MM.1S (cell line): ENCODE data around the gene LYRM9.
"Not testable (repeated sequence)": the region's sequence is repeated elsewhere in the genome, so short reads cannot be mapped to it uniquely, and the experiment has no call there.

Source experiments
- DNase-seq: peaks from one replicate; pipeline ENCODE4 v3.0.0-alpha.2; 2015
- H2AFZ ChIP-seq: fragments of 300-600 bp; sonication (generic); 2 replicates; pipeline ENCODE4 v1.6.0; 2016; ENCODE audit warnings: antibody characterized with exemption, low read length
- H3F3A ChIP-seq: fragments of 300-600 bp; sonication (generic); 2 replicates; pipeline ENCODE4 v1.6.1; 2016; ENCODE audit warnings: mild to moderate bottlenecking, antibody characterized with exemption, low read length, moderate library complexity, mixed read lengths; ENCODE audit not compliant: insufficient read depth
- H3K27ac ChIP-seq: fragments of 300-600 bp; sonication (generic); 2 replicates; pipeline ENCODE4 v1.5.1; 2016; ENCODE audit warnings: mild to moderate bottlenecking, low read length
- H3K27me3 ChIP-seq: fragments of 300-600 bp; sonication (generic); replicated peaks from 2 replicates; pipeline ENCODE4 v1.6.0; 2016; ENCODE audit warnings: low read length; ENCODE audit not compliant: insufficient read depth
- H3K36me3 ChIP-seq: fragments of 300-600 bp; sonication (generic); replicated peaks from 2 replicates; pipeline ENCODE4 v1.6.1; 2016; ENCODE audit warnings: mild to moderate bottlenecking, low read length, mixed read lengths; ENCODE audit not compliant: insufficient read depth
- H3K4me1 ChIP-seq: fragments of 300-600 bp; sonication (generic); 2 replicates; pipeline ENCODE4 v1.6.1; 2016; ENCODE audit warnings: low read length, mixed read lengths
- H3K4me2 ChIP-seq: fragments of 300-600 bp; sonication (generic); 2 replicates; pipeline ENCODE4 v1.6.0; 2016; ENCODE audit warnings: low read depth, low read length
- H3K4me3 ChIP-seq: fragments of 300-600 bp; sonication (generic); 2 replicates; pipeline ENCODE4 v1.5.1; 2016; ENCODE audit warnings: low read length, mixed read lengths
- H3K79me2 ChIP-seq: fragments of 300-600 bp; sonication (generic); 2 replicates; pipeline ENCODE4 v1.6.1; 2016; ENCODE audit warnings: mixed run types, low read length, mixed read lengths
- H3K9ac ChIP-seq: fragments of 300-600 bp; sonication (generic); 2 replicates; pipeline ENCODE4 v1.6.1; 2016; ENCODE audit warnings: low read length, mixed read lengths
- H3K9me2 ChIP-seq: fragments of 300-600 bp; sonication (generic); replicated peaks from 2 replicates; pipeline ENCODE4 v1.6.1; 2016; ENCODE audit warnings: mild to moderate bottlenecking, low read length, mixed read lengths; ENCODE audit not compliant: insufficient read depth
- H3K9me3 ChIP-seq: fragments of 300-600 bp; sonication (generic); replicated peaks from 2 replicates; pipeline ENCODE4 v1.6.1; 2016; ENCODE audit warnings: mild to moderate bottlenecking, low read length, mixed read lengths; ENCODE audit not compliant: insufficient read depth
- H4K20me1 ChIP-seq: fragments of 300-600 bp; sonication (generic); 2 replicates; pipeline ENCODE4 v1.6.1; 2016; ENCODE audit warnings: mild to moderate bottlenecking, low read length, moderate library complexity, mixed read lengths; ENCODE audit not compliant: insufficient read depth
- EZH2 ChIP-seq: fragments of 300-600 bp; sonication (generic); optimal IDR thresholded peaks from 2 replicates; pipeline ENCODE3; 2017; ENCODE audit warnings: low read depth, mild to moderate bottlenecking, antibody characterized with exemption, low read length, mixed read lengths
- EZH2phosphoT487 ChIP-seq: fragments of 300-600 bp; sonication (generic); IDR thresholded peaks from 2 replicates; pipeline ENCODE4 v1.6.1; 2018; ENCODE audit warnings: antibody characterized with exemption, low read length
- TF ChIP-seq, protein P1 (sequence below): fragments of 300-600 bp; sonication (generic); IDR thresholded peaks from 2 replicates; pipeline ENCODE4 v1.5.1; 2016; ENCODE audit warnings: antibody characterized with exemption, low read length, mixed read lengths

Gene LYRM9

DNA sequence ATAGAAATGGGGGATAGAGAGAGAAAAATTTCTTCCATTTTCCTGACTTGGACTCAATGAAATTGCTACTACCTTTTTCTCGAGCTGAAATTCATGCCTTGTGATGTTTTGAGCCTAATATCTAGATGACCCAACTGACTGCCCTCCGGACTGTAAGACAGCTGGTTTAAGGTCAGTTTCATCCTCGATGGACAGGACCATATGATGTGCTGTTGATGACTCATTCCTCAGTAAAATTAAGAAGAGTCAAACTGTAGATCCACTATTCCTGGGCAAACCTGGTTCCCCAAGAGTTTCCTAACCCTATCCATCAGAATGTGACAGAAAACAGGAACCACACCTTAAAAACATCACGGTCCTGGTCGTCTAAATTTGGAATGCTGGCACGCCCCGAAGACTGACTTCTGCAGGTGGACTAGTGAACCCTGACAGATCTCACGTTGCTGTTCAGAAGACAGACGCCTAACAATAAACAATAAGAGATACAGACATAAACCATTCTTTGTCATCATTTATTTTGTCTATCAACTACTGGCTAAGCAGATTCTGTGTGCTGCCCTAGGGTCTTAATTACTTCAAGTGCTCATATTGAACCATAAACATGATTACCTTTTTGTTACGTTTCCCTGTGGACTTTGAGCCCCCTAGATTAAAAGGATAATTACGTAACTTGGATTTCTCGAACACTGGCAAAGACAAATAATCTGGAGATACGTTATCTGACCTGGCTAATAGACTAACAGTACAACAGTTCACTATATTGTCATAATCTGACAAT is 47.7 kb downstream of the LYRM9 start:
- H3K4me3 ChIP-seq, result no peak overlapping the region
- no peak overlapping the region for H2AFZ ChIP-seq
- H3K9ac ChIP-seq, result no peak overlapping the region
- H3K27me3 ChIP-seq, result no peaks in the 10 kb centered on the region
- H3K4me2 ChIP-seq, result no peak overlapping the region
- no peaks in the 10 kb centered on the region for H4K20me1 ChIP-seq
- TF ChIP-seq, protein P1, sequence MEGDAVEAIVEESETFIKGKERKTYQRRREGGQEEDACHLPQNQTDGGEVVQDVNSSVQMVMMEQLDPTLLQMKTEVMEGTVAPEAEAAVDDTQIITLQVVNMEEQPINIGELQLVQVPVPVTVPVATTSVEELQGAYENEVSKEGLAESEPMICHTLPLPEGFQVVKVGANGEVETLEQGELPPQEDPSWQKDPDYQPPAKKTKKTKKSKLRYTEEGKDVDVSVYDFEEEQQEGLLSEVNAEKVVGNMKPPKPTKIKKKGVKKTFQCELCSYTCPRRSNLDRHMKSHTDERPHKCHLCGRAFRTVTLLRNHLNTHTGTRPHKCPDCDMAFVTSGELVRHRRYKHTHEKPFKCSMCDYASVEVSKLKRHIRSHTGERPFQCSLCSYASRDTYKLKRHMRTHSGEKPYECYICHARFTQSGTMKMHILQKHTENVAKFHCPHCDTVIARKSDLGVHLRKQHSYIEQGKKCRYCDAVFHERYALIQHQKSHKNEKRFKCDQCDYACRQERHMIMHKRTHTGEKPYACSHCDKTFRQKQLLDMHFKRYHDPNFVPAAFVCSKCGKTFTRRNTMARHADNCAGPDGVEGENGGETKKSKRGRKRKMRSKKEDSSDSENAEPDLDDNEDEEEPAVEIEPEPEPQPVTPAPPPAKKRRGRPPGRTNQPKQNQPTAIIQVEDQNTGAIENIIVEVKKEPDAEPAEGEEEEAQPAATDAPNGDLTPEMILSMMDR, result no peak
- no peak for TF ChIP-seq EZH2
- TF ChIP-seq EZH2phosphoT487, result no peak
- no peaks in the 10 kb centered on the region for H3K4me1 ChIP-seq
- H3F3A ChIP-seq, result no peaks in the 10 kb centered on the region
- no peaks in the 10 kb centered on the region for H3K79me2 ChIP-seq
- no peaks in the 10 kb centered on the region for H3K36me3 ChIP-seq
- no peak overlapping the region for H3K27ac ChIP-seq
- DNase-seq, result no peak
- no peaks in the 10 kb centered on the region for H3K9me3 ChIP-seq
- H3K9me2 ChIP-seq, result no peaks in the 10 kb centered on the region

DNA sequence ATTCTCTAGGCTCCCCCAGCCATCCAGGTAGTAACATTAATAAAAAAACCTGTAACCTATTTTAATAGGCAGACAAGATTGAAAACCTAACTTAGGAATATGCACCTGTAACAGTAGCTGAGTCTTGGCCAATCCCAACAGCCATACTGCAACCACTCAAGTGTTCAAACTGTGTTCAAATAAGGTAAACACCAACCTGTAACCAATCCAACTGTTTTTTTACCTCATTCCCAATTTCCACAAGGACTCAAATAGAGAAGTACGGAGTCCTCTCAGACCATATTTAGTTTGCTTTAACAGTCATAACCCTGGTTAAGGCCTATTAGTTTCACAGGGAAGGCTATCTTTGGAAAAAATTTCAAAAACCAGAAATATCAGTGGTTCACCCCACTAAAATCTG is 52.5 kb downstream of the LYRM9 start:
- Histone ChIP-seq H2AFZ (no peak overlapping the region), H3K36me3 (no peaks in the 10 kb centered on the region), H4K20me1 (no peaks in the 10 kb centered on the region), H3F3A (no peaks in the 10 kb centered on the region), H3K4me1 (no peaks in the 10 kb centered on the region), H3K79me2 (no peaks in the 10 kb centered on the region), H3K9ac (no peak overlapping the region), H3K4me2 (no peak overlapping the region), H3K27me3 (no peaks in the 10 kb centered on the region), H3K4me3 (no peak overlapping the region), H3K9me3 (no peaks in the 10 kb centered on the region), H3K9me2 (no peaks in the 10 kb centered on the region), H3K27ac (no peak overlapping the region)
- TF ChIP-seq EZH2phosphoT487, result no peak
- no peak for TF ChIP-seq EZH2
- TF ChIP-seq, protein P1, result no peak
- no peak for DNase-seq

DNA sequence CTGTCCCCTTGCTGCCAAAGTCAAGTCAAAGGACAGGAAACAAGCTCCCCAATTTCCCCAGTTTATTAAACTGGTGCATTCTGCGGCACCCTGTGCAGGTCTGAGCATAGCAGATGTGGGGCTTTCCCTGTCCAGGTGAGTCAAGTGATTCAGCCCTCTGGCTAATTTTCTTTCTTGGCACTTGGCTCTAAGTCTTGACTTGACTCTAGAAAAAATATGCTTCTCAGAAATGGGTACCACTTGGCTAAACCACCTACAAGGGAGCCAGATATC is 52.8 kb downstream of the LYRM9 start:
- H3K4me1 ChIP-seq, H3K79me2 ChIP-seq, DNase-seq, H3K4me2 ChIP-seq, H3K27me3 ChIP-seq, H3K9me2 ChIP-seq, H4K20me1 ChIP-seq, H3K9ac ChIP-seq, H3K4me3 ChIP-seq, H3F3A ChIP-seq, H2AFZ ChIP-seq, H3K36me3 ChIP-seq, H3K27ac ChIP-seq, H3K9me3 ChIP-seq: not testable (repeated sequence)

DNA sequence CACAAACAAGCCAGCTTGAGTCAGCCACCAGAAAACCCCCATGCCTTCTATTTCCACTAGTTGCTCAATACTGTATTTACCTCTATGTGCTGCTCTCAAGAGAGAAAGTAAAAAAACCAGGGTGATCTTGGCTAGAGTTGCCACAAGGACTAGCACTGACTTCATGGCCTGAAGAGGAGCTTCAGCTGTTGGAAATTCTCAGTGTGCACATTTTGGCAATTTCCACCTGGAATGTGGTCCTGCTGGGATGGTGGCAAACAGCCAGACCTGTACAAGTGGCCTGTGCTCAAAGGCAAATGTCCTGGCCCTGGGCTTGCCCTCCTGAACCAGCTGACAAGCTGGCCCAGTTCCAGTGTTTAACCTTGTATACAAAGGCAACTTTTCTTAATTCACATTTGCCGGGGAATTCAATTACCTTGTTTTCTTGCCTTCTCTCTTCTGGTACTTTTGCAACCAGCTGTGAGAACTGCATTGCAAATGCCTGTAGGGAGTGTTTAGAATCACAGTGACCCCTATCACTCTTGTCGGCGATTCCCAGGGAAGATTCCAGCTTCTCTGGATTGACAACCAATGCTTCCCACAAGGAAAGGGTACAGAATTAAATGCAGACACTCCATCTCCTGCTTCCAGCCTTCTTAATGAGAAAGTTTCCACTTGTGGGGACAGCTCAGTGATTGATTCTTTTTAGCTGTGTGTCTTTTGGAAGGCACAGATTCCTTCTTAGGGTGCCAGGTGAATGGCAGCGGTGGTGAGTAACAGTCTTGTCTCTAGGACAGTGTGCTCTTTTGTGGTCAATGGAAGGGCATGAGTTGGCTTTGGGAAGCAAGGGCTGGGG is 53.4 kb downstream of the LYRM9 start:
- not testable (repeated sequence) for H3K4me1 ChIP-seq, H3K4me2 ChIP-seq, H2AFZ ChIP-seq, H3F3A ChIP-seq, H3K9me3 ChIP-seq, H3K9ac ChIP-seq, H3K27ac ChIP-seq, H4K20me1 ChIP-seq, H3K36me3 ChIP-seq, H3K4me3 ChIP-seq, H3K9me2 ChIP-seq, H3K27me3 ChIP-seq, H3K79me2 ChIP-seq, DNase-seq

DNA sequence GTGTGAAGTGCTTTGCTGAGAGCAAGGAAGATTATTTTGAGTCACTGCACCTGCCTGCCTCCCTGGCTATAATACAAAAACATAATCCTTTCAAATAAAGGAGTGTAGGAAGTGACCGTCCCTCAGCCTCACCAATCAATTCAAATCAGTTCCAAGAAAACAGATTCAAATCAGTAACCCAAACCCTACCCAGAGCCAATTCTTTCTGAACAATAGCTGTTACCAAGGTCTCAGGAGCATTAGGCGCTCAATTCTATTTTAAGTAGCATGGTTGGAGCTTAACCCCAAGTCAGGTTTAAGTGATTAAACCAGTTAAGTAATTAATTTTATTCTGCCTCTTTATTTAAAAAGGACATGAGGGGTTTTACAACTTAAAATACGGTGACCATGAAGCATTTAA is 54.6 kb downstream of the LYRM9 start:
- not testable (repeated sequence) for H3K27me3 ChIP-seq, H3F3A ChIP-seq, H3K9ac ChIP-seq, H4K20me1 ChIP-seq, H3K9me2 ChIP-seq, H3K27ac ChIP-seq, H2AFZ ChIP-seq, H3K9me3 ChIP-seq, H3K4me3 ChIP-seq, H3K79me2 ChIP-seq, H3K4me1 ChIP-seq, H3K4me2 ChIP-seq, H3K36me3 ChIP-seq, DNase-seq

DNA sequence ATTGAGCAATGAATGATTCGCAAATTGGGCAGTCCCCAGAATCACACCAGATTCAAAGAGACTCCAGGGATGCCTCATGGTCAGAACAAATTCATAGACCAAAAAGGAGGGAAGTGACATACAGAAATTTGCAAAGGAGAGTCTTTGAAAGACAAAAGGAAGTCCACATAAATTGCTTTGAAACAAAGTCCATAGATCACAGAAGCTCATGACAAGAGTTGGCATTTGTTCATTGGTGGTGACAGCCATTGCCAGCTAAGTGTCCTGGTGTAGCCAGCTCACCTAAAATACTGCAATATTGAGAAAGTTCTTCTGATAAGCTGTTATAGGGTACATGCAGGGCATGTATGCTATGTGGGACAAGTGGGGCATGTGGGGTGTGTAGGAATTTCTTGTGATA is 55.4 kb downstream of the LYRM9 start:
- not testable (repeated sequence) for H3K27ac ChIP-seq, H3K9me2 ChIP-seq, H3K36me3 ChIP-seq, H3K4me2 ChIP-seq, H2AFZ ChIP-seq, DNase-seq, H3K4me1 ChIP-seq, H3F3A ChIP-seq, H3K27me3 ChIP-seq, H3K4me3 ChIP-seq, H3K9ac ChIP-seq, H3K79me2 ChIP-seq, H3K9me3 ChIP-seq, H4K20me1 ChIP-seq
